Measurements from ENCODE around the gene SMARCA2.

The SMARCA2 gene

GRCh38 chr9:2166203-2166602 is 151.1 kb downstream of the SMARCA2 start:
- DNase-seq (ENCODE audit: low read depth in 1 of 2, low spot score in 1 of 2): no peak

DNA sequence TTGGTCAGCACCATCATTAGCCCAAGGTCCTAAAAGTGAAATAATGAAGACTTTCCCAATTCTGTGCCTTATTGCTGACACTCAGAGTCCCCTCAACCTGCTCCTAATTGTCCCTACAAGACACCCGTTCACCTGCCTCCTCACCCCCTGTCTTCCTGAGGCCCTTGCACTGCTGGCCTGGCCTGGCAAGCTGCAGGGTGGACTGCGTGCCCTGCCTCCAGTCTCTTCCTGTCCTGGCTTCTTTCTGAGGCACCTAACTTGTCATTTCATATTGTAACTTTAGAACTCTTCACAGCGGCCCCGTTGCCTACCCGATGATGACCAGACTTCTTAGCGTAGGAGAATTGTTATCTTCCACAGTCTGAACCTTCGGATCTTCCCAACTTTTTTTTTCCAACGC is 153.9 kb downstream of the SMARCA2 start:
- no peak for DNase-seq (ENCODE audit: low read depth in 1 of 2, low spot score in 1 of 2)

DNA sequence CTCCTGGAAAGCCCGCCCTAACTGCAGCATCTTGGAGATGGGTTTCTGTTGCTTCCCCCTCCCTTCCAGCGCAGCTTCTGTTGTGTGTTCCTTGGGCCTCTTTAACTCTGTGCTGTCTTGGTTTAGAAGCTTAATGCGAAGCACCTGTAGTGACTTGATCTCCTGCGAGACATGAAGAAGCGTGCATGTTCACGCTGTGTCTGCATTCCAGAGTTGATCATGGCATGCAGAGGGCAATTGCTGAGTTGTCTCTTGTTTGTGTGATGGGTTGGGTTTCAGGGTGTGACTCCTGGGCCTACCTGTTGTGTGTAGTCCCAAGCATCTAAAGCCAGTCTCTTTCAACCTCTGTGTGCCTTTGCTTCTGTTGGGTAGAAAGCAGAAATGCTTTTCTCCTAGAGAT is 155.6 kb downstream of the SMARCA2 start:
- no peak for DNase-seq (ENCODE audit: low read depth in 1 of 2, low spot score in 1 of 2)

GRCh38 chr9:2173170-2173569 is 158.0 kb downstream of the SMARCA2 start:
- no peak for DNase-seq (ENCODE audit: low read depth in 1 of 2, low spot score in 1 of 2)

GRCh38 chr9:2173861-2174260 is 158.7 kb downstream of the SMARCA2 start:
- DNase-seq (ENCODE audit: low read depth in 1 of 2, low spot score in 1 of 2): no peak

DNA sequence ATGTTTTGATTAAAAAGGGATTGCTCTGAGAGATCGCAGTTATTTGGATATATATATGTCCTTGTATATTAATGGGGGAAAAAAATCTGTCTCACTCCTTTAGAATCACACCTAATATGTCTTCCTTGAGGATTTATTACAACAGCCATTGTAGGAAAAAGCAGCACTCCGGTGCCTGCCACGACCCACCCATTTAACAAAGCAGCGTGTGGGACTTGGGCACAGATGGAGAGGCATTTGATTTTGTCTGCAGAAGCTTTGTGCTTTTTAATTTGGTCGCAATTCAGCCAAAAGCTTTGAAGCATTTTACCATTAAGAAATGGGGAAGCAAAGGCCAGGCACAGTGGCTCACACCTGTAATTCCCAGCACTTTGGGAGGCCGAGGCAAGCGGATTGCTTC is 159.2 kb downstream of the SMARCA2 start:
- no peak for DNase-seq (ENCODE audit: low read depth in 1 of 2, low spot score in 1 of 2)

- DNase-seq (ENCODE audit: low read depth in 1 of 2, low spot score in 1 of 2): no peak
Measured at GRCh38 chr9:2174911-2175310, 159.8 kb downstream of the SMARCA2 start.

DNA sequence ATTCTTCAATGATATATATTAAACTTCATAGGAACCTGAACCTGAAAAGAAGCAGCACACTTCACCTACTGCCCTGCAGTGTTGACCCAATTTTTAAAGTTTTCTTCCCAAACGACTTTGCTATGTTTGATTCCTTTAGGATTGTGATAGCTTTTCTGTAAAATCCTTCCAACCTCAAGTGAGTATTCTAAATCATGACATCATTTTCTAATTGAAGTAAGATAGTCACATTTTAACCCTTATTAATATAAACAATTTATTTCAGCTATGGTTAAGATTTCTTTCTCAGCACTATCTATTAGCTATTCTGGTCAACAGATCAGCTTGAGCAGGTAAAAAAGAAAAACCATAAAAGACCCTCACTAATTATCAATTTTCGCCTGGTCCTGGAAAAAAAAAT is 162.0 kb downstream of the SMARCA2 start:
- no peak for DNase-seq (ENCODE audit: low read depth in 1 of 2, low spot score in 1 of 2)

- DNase-seq (ENCODE audit: low read depth in 1 of 2, low spot score in 1 of 2): no peak
Measured at GRCh38 chr9:2178034-2178734, 163.0 kb downstream of the SMARCA2 start.

- DNase-seq (ENCODE audit: low read depth in 1 of 2, low spot score in 1 of 2): no peak
Measured at GRCh38 chr9:2179567-2179966, 164.4 kb downstream of the SMARCA2 start.

- DNase-seq (ENCODE audit: low read depth in 1 of 2, low spot score in 1 of 2): no peak
Measured at GRCh38 chr9:2180154-2180553, 165.0 kb downstream of the SMARCA2 start.

DNA sequence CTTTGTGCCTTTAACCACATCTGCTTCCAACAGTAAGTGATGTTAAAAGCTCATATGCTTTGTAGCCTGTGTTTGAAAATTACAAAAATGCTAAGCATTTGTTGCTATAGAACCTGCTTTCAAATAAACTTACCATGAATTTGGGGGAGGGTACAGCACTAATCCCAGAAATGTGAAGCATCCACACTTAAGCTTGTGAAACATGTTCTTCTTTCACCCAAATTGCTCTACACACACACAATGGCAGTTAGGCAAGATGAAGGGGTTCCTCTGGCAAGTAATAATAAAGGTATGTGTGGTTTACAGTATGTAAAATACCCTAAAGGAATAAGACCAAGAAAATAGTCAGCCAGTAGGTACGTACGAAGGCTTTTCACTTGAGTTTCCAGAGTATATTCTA is 165.6 kb downstream of the SMARCA2 start:
- no peak for DNase-seq (ENCODE audit: low read depth in 1 of 2, low spot score in 1 of 2)

- no peak for DNase-seq (ENCODE audit: low read depth in 1 of 2, low spot score in 1 of 2)
Measured at GRCh38 chr9:2181792-2182191, 166.6 kb downstream of the SMARCA2 start.

DNA sequence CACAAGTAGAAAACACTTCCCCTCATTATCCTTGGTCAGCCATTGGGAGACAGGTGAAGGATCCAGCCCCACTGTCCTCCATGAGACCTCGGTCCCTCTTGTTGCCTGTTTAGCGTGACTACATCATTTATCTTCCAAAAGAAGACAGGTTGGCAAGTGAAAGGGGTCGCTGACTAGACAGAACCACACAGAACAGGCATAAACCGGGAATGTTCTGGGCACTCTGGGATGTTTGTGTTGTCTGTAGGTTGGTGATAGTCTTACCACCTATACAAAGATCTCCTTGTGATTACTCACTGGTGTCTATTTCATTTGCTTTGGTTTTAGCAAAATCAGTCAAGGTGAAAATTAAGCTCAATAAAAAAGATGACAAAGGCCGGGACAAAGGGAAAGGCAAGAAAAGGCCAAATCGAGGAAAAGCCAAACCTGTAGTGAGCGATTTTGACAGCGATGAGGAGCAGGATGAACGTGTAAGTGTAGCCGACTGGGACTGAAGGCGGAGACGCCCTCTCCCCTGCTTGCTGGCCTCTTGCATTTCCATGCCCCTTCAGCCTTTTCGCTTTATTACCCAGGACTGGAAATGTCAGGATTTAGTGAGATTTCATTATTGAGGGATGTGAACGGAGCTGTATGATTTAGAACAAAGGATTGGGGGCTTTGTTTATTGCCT is 175.9 kb downstream of the SMARCA2 start:
- no peak for DNase-seq (ENCODE audit: low read depth in 1 of 2, low spot score in 1 of 2)

DNA sequence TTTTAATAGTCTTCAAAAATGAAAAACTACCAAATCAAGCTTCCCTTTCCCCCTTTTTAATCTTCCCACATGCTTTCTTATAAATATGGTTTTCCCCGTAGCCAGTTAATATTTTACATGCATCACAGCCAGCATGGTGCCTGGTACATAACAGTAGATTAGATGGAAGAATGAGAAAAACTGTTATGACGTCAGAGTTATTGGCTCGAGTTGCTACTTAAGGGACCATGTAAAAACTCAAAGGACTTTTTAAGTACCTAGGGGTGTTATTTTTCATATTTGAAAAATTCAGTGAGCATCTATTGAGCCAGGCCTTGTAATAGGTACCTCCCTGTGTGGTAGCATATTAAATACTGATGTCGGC is 176.4 kb downstream of the SMARCA2 start:
- no peak for DNase-seq (ENCODE audit: low read depth in 1 of 2, low spot score in 1 of 2)

DNA sequence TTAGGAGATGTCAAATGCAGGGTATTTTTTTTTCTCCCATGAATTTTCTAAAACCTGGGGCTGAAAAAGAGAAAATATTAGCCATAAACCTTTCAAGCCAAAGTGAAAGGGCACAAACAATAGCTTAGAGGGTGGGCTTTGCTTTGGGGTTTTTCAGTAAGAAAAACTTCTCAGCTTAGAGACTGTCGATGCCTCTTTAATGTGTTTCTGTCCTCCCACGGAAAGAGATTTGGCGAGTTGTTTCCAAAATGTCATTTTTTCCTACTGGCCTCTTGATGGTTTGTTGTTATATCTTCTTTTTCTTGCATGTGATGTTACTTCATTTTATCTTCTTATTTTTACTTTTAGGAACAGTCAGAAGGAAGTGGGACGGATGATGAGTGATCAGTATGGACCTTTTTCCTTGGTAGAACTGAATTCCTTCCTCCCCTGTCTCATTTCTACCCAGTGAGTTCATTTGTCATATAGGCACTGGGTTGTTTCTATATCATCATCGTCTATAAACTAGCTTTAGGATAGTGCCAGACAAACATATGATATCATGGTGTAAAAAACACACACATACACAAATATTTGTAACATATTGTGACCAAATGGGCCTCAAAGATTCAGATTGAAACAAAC is 177.3 kb downstream of the SMARCA2 start:
- DNase-seq (ENCODE audit: low read depth in 1 of 2, low spot score in 1 of 2): no peak

GRCh38 chr9:2193552-2193951 is 178.4 kb downstream of the SMARCA2 start:
- DNase-seq (ENCODE audit: low read depth in 1 of 2, low spot score in 1 of 2): no peak

DNA sequence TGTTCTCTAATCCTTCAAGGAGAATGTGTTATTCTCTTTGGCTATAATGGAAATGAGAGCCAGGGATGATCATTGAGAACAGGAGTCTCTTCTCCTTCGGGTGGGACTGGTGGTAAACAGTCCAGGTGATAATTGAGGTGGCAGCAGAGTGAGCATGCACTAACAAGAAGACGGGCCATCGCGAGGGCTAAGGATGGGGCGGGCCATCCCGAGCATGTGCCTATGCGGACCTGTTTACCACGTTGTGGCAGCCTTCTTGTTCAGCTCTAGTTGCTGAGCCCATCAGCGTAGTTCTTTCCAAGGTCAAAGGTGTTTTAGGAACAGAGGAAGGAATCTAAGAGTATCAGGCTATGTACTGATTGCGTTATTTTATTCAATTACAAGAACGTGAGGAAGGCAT is 180.1 kb downstream of the SMARCA2 start:
- no peak for DNase-seq (ENCODE audit: low read depth in 1 of 2, low spot score in 1 of 2)

DNA sequence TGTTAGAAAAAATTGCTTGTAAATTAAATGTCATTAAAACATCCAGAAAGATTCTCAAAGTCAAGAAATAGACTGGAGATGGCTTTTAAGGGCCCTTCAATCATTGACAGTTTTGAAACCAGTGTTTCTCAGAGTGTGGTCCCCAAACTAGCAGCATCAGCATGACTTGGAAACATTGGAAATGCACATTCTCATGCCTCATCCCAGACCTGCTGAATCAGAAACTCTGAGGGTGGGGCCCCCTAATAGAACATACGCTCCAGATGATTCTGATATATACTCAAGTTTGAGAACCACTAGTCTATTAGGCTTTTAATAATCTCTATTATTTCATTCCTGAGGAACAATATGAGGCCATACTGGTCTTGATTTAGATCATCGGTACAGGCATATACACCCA is 181.6 kb downstream of the SMARCA2 start:
- no peak for DNase-seq (ENCODE audit: low read depth in 1 of 2, low spot score in 1 of 2)

DNA sequence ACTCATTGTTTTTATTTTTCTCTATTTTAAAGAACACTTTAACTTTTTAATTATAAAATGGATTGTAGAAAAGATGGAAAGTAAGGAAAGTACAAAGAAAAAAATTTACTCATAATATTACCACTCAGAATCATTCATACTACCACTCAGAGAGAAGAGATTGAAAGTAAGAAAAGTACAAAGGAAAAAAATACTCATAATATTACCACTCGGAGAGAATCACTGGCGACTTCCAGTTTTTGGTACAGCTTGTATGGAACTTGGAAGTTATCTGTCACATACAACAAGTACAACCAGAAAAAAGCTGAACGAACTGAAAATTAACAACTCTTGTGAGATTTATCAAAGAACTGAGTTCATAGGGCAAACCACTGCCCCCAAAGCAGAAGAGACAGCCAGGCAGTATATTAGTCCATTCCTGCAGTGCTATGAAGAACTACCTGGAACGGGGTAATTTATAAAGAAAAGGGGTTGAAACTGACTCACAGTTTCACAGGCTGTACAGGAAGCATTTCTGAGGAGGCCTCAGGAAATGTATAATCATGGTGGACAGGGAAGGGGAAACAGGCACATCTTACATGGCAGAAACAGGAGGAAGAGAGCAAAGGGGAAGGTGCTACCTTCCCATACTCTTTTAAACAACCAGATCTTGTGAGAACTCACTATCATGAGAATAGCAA is 183.9 kb downstream of the SMARCA2 start:
- DNase-seq (ENCODE audit: low read depth in 1 of 2, low spot score in 1 of 2): no peak

- DNase-seq (ENCODE audit: low read depth in 1 of 2, low spot score in 1 of 2): no peak
Measured at GRCh38 chr9:2199999-2200796, 185.1 kb downstream of the SMARCA2 start.
